ENCODE data around the gene RNF144A.

Gene RNF144A

GRCh38 chr2:6908291-6908690, 8.9 kb upstream of the RNF144A start:
- H3K27ac ChIP-seq: no peak overlapping the region
- no peak for TF ChIP-seq ZFX (IDR thresholded peaks at IDR 0.05; ENCODE audit: borderline replicate concordance)
- TF ChIP-seq CTCF (IDR thresholded peaks at IDR 0.05): no peak

GRCh38 chr2:6909431-6910385, 7.5 kb upstream of the RNF144A start:
- no peak overlapping the region for H3K27ac ChIP-seq
- TF ChIP-seq CTCF (IDR thresholded peaks at IDR 0.05) (no peak), ZFX (IDR thresholded peaks at IDR 0.05; ENCODE audit: borderline replicate concordance) (no peak)

- H3K27ac ChIP-seq: no peak overlapping the region
- TF ChIP-seq CTCF (IDR thresholded peaks at IDR 0.05) (no peak), ZFX (IDR thresholded peaks at IDR 0.05; ENCODE audit: borderline replicate concordance) (no peak)
Observed at GRCh38 chr2:6911721-6912120, 5.5 kb upstream of the RNF144A start.

- no peak overlapping the region for H3K27ac ChIP-seq
- no peak for TF ChIP-seq ZFX (IDR thresholded peaks at IDR 0.05; ENCODE audit: borderline replicate concordance)
- no peak for TF ChIP-seq CTCF (IDR thresholded peaks at IDR 0.05)
Observed at GRCh38 chr2:6913415-6914157, 3.6 kb upstream of the RNF144A start.

GRCh38 chr2:6914828-6915227, 2.4 kb upstream of the RNF144A start:
- no peak overlapping the region for H3K27ac ChIP-seq
- no peak for TF ChIP-seq CTCF (IDR thresholded peaks at IDR 0.05)
- TF ChIP-seq ZFX (IDR thresholded peaks at IDR 0.05; ENCODE audit: borderline replicate concordance): no peak

- TF ChIP-seq ZFX (IDR thresholded peaks at IDR 0.05; ENCODE audit: borderline replicate concordance): no peak
- TF ChIP-seq CTCF (IDR thresholded peaks at IDR 0.05): no peak
- no peak overlapping the region for H3K27ac ChIP-seq
Observed at GRCh38 chr2:6915399-6915798, 1.8 kb upstream of the RNF144A start.

- H3K27ac ChIP-seq: no peak overlapping the region
- no peak for TF ChIP-seq ZFX (IDR thresholded peaks at IDR 0.05; ENCODE audit: borderline replicate concordance)
- TF ChIP-seq CTCF (IDR thresholded peaks at IDR 0.05): no peak
Observed at GRCh38 chr2:6916224-6916623, 988 bp upstream of the RNF144A start.
